Lower leg skin (tissue), 4 donors: ENCODE results near the gene CNTNAP5. TPM values are rescaled to one million over a fixed set of nuclear protein-coding genes. Genes with fewer than 3 reads are reported as not detected.

Source experiments
- DNase-seq, 2 donors: peaks; one replicate each; pipeline ENCODE4 v3.0.0-alpha.2; 2019; ENCODE audit warnings: low spot score in 2 of 2
- H3K4me3 ChIP-seq: fragments of 200-600 bp; sonication (generic); 2 replicates; pipeline ENCODE4 v1.5.1; 2017; ENCODE audit warnings: mild to moderate bottlenecking, low read depth; ENCODE audit not compliant: poor library complexity, severe bottlenecking
- CTCF ChIP-seq, 3 donors: fragments of 450-650 bp; IDR thresholded peaks; one replicate each; pipeline ENCODE4 v1.5.1; 2016; ENCODE audit warnings: antibody characterized with exemption in 3 of 3, mild to moderate bottlenecking in 3 of 3, moderate library complexity in 2 of 3
- POLR2A ChIP-seq, 2 donors: fragments of 450-650 bp; IDR thresholded peaks; one replicate each; pipeline ENCODE4 v1.6.1; 2016 to 2017; ENCODE audit warnings: antibody characterized with exemption in 2 of 2, mild to moderate bottlenecking in 1 of 2, moderate library complexity in 1 of 2
- WGBS, 2 donors: methylation state at CpG; one replicate each; pipeline ENCODE4 v1.1.5; 2018; 5-methylcytosine and 5-hydroxymethylcytosine counted together
- intact Hi-C: fragments of 100-400 bp; cut with DNase I; formaldehyde crosslinking; loops from one replicate; pipeline ENCODE4 v1.15.0; 2023; ENCODE audit warnings: low total_unique reads
- total RNA-seq, 4 donors: library from RNA; depleted of rRNA; stranded (reverse); fragments of >200 nt; gene quantifications; one replicate each; pipeline ENCODE4 v1.1.0, GENCODE V29; 2016

The CNTNAP5 gene
- total RNA-seq, 4 donors from 2014 or later = not detected

GRCh38 chr2:124838406-124838805 lies 813.3 kb downstream of the CNTNAP5 start:
- DNase-seq = no peak
- intact Hi-C loops = no loop called here
- 93% methylated on average over 3 of the region's 3 CpGs for WGBS, 2 donors
- TF ChIP-seq POLR2A (IDR thresholded peaks at IDR 0.05) = no peak
- no peak for TF ChIP-seq CTCF (IDR thresholded peaks at IDR 0.05)
- H3K4me3 ChIP-seq = no peak overlapping the region

- TF ChIP-seq POLR2A (IDR thresholded peaks at IDR 0.05) = no peak
- no peak for TF ChIP-seq CTCF (IDR thresholded peaks at IDR 0.05)
- 86 to 87% methylated on average over 3 of the region's 3 CpGs for WGBS, 2 donors
- intact Hi-C loops = no loop called here
- no peak for DNase-seq
- no peak overlapping the region for H3K4me3 ChIP-seq
These were observed 842.2 kb downstream of the CNTNAP5 start for GRCh38 chr2:124867247-124867646.

- DNase-seq = no peak
- TF ChIP-seq POLR2A (IDR thresholded peaks at IDR 0.05) (no peak), CTCF (IDR thresholded peaks at IDR 0.05) (no peak)
- H3K4me3 ChIP-seq = no peak overlapping the region
- 70 to 90% methylated on average over 1 of the region's 1 CpG for WGBS, 2 donors
- intact Hi-C loops = no loop called here
These were observed 849.1 kb downstream of the CNTNAP5 start for GRCh38 chr2:124874219-124874618.

- no peak for DNase-seq
- TF ChIP-seq CTCF (IDR thresholded peaks at IDR 0.05) (no peak), POLR2A (IDR thresholded peaks at IDR 0.05) (no peak)
- intact Hi-C loops = no loop called here
- WGBS, 2 donors = 18 to 23% methylated on average over 1 of the region's 1 CpG
- H3K4me3 ChIP-seq = no peak overlapping the region
These were observed 849.6 kb downstream of the CNTNAP5 start for GRCh38 chr2:124874676-124875075.

- no peak for DNase-seq
- TF ChIP-seq POLR2A (IDR thresholded peaks at IDR 0.05) (no peak), CTCF (IDR thresholded peaks at IDR 0.05) (no peak)
- no peak overlapping the region for H3K4me3 ChIP-seq
- intact Hi-C loops = no loop called here
- WGBS, 2 donors = 73 to 78% methylated on average over 3 of the region's 3 CpGs
These were observed 850.6 kb downstream of the CNTNAP5 start for GRCh38 chr2:124875627-124876244.

- no peak overlapping the region for H3K4me3 ChIP-seq
- no peak for DNase-seq
- intact Hi-C loops = no loop called here
- no peak for TF ChIP-seq POLR2A (IDR thresholded peaks at IDR 0.05)
- TF ChIP-seq CTCF (IDR thresholded peaks at IDR 0.05) = no peak
- 51 to 53% methylated on average over 4 of the region's 4 CpGs for WGBS, 2 donors
These were observed 852.1 kb downstream of the CNTNAP5 start for GRCh38 chr2:124877141-124877577.
